ENCODE results near the gene ELOVL5.

The ELOVL5 gene

GRCh38 chr6:53246924-53247323 lies 101.8 kb downstream of the ELOVL5 start:
- ChIA-PET POLR2A (no interaction called here), CTCF (no interaction called here)
- DNase-seq (ENCODE audit: extremely low spot score) = no peak
- TF ChIP-seq SUZ12 (IDR thresholded peaks at IDR 0.05) (no peak), SP1 (IDR thresholded peaks at IDR 0.05) (no peak), HDGF (IDR thresholded peaks at IDR 0.05; ENCODE audit: borderline replicate concordance) (no peak), FOXA1 (IDR thresholded peaks at IDR 0.05) (no peak), L3MBTL2 (conservative IDR thresholded peaks at IDR 0.05) (no peak), LEF1 (IDR thresholded peaks at IDR 0.05; ENCODE audit: borderline replicate concordance) (no peak), FOXM1 (IDR thresholded peaks at IDR 0.05; ENCODE audit: borderline replicate concordance) (no peak), NFRKB (IDR thresholded peaks at IDR 0.05) (no peak), BHLHE40 (IDR thresholded peaks at IDR 0.05; ENCODE audit: borderline replicate concordance) (no peak), FOXK2 (IDR thresholded peaks at IDR 0.05) (no peak), ELF4 (IDR thresholded peaks at IDR 0.05) (no peak), ZNF384 (IDR thresholded peaks at IDR 0.05) (no peak), TARDBP (IDR thresholded peaks at IDR 0.05) (no peak), ARNT (IDR thresholded peaks at IDR 0.05) (no peak)

- ChIA-PET POLR2A (no interaction called here), CTCF (no interaction called here)
- TF ChIP-seq ARNT (IDR thresholded peaks at IDR 0.05) (no peak), BHLHE40 (IDR thresholded peaks at IDR 0.05; ENCODE audit: borderline replicate concordance) (no peak), ZNF384 (IDR thresholded peaks at IDR 0.05) (no peak), FOXA1 (IDR thresholded peaks at IDR 0.05) (no peak), FOXM1 (IDR thresholded peaks at IDR 0.05; ENCODE audit: borderline replicate concordance) (no peak), HDGF (IDR thresholded peaks at IDR 0.05; ENCODE audit: borderline replicate concordance) (no peak), ELF4 (IDR thresholded peaks at IDR 0.05) (no peak), SUZ12 (IDR thresholded peaks at IDR 0.05) (no peak), TARDBP (IDR thresholded peaks at IDR 0.05) (no peak), L3MBTL2 (conservative IDR thresholded peaks at IDR 0.05) (no peak), SP1 (IDR thresholded peaks at IDR 0.05) (no peak), LEF1 (IDR thresholded peaks at IDR 0.05; ENCODE audit: borderline replicate concordance) (no peak), CTBP1 (IDR thresholded peaks at IDR 0.05; ENCODE audit: borderline replicate concordance) (no peak), PKNOX1 (IDR thresholded peaks at IDR 0.05) (no peak), FOXK2 (IDR thresholded peaks at IDR 0.05) (no peak), NFRKB (IDR thresholded peaks at IDR 0.05) (no peak)
- no peak for DNase-seq (ENCODE audit: extremely low spot score)
Observed at GRCh38 chr6:53244958-53245357, 103.8 kb downstream of the ELOVL5 start.

- DNase-seq (ENCODE audit: extremely low spot score) = no peak
- CTCF ChIA-PET = no interaction called here
- TF ChIP-seq PKNOX1 (IDR thresholded peaks at IDR 0.05) = no peak
- POLR2A ChIA-PET = no interaction called here
Observed at GRCh38 chr6:53244399-53244931, 104.3 kb downstream of the ELOVL5 start.

- ChIA-PET POLR2A (no interaction called here), CTCF (no interaction called here)
- no peak for DNase-seq (ENCODE audit: extremely low spot score)
- TF ChIP-seq BHLHE40 (IDR thresholded peaks at IDR 0.05; ENCODE audit: borderline replicate concordance) (no peak), LEF1 (IDR thresholded peaks at IDR 0.05; ENCODE audit: borderline replicate concordance) (no peak), HDGF (IDR thresholded peaks at IDR 0.05; ENCODE audit: borderline replicate concordance) (no peak), CTBP1 (IDR thresholded peaks at IDR 0.05; ENCODE audit: borderline replicate concordance) (no peak), FOXK2 (IDR thresholded peaks at IDR 0.05) (no peak), ZNF384 (IDR thresholded peaks at IDR 0.05) (no peak), NFRKB (IDR thresholded peaks at IDR 0.05) (no peak)
Observed at GRCh38 chr6:53241938-53242337, 106.8 kb downstream of the ELOVL5 start.

- POLR2A ChIA-PET = no interaction called here
- TF ChIP-seq BHLHE40 (IDR thresholded peaks at IDR 0.05; ENCODE audit: borderline replicate concordance) = no peak
- CTCF ChIA-PET = no interaction called here
- DNase-seq (ENCODE audit: extremely low spot score) = no peak
Observed at GRCh38 chr6:53240761-53241160, 108.0 kb downstream of the ELOVL5 start.

- no peak for DNase-seq (ENCODE audit: extremely low spot score)
- POLR2A ChIA-PET = no interaction called here
- TF ChIP-seq L3MBTL2 (conservative IDR thresholded peaks at IDR 0.05) (no peak), BHLHE40 (IDR thresholded peaks at IDR 0.05; ENCODE audit: borderline replicate concordance) (no peak), CTBP1 (IDR thresholded peaks at IDR 0.05; ENCODE audit: borderline replicate concordance) (no peak), FOXA1 (IDR thresholded peaks at IDR 0.05) (no peak), FOXK2 (IDR thresholded peaks at IDR 0.05) (no peak), LEF1 (IDR thresholded peaks at IDR 0.05; ENCODE audit: borderline replicate concordance) (no peak), NFRKB (IDR thresholded peaks at IDR 0.05) (no peak), HDGF (IDR thresholded peaks at IDR 0.05; ENCODE audit: borderline replicate concordance) (no peak), SP1 (IDR thresholded peaks at IDR 0.05) (no peak), TARDBP (IDR thresholded peaks at IDR 0.05) (no peak), SUZ12 (IDR thresholded peaks at IDR 0.05) (no peak), ARNT (IDR thresholded peaks at IDR 0.05) (no peak), ELF4 (IDR thresholded peaks at IDR 0.05) (no peak), ZNF384 (IDR thresholded peaks at IDR 0.05) (no peak)
- CTCF ChIA-PET = no interaction called here
Observed at GRCh38 chr6:53240139-53240538, 108.6 kb downstream of the ELOVL5 start.

- POLR2A ChIA-PET = no interaction called here
- CTCF ChIA-PET = no interaction called here
Observed at GRCh38 chr6:53239526-53239925, 109.2 kb downstream of the ELOVL5 start.

More at GRCh38 chr6:53239526-53239925, 109.2 kb downstream of the ELOVL5 start:
- TF ChIP-seq SUZ12 (IDR thresholded peaks at IDR 0.05) (no peak), SP1 (IDR thresholded peaks at IDR 0.05) (no peak), ZNF384 (IDR thresholded peaks at IDR 0.05) (no peak), FOXM1 (IDR thresholded peaks at IDR 0.05; ENCODE audit: borderline replicate concordance) (no peak), FOXK2 (IDR thresholded peaks at IDR 0.05) (no peak), BHLHE40 (IDR thresholded peaks at IDR 0.05; ENCODE audit: borderline replicate concordance) (no peak), NFRKB (IDR thresholded peaks at IDR 0.05) (no peak), CTBP1 (IDR thresholded peaks at IDR 0.05; ENCODE audit: borderline replicate concordance) (no peak), ARNT (IDR thresholded peaks at IDR 0.05) (no peak), ELF4 (IDR thresholded peaks at IDR 0.05) (no peak), LEF1 (IDR thresholded peaks at IDR 0.05; ENCODE audit: borderline replicate concordance) (no peak), PKNOX1 (IDR thresholded peaks at IDR 0.05) (no peak), FOXA1 (IDR thresholded peaks at IDR 0.05) (no peak), TARDBP (IDR thresholded peaks at IDR 0.05) (no peak), L3MBTL2 (conservative IDR thresholded peaks at IDR 0.05) (no peak), HDGF (IDR thresholded peaks at IDR 0.05; ENCODE audit: borderline replicate concordance) (no peak)
- DNase-seq (ENCODE audit: extremely low spot score) = no peak

All from HEK293T (cell line).